HFF-Myc (cell line): ENCODE measurements around the gene RPIA.

Source experiments
- DNase-seq: peaks from one replicate; pipeline ENCODE4 v3.0.0-alpha.2; 2011; ENCODE audit warnings: low read depth; ENCODE audit errors: extremely low read depth
- H3K4me3 ChIP-seq: replicated peaks from 2 replicates; pipeline ENCODE4 v1.5.1; 2011; ENCODE audit warnings: low read depth, mild to moderate bottlenecking, control low read depth, low read length
- CTCF ChIP-seq: IDR thresholded peaks from 2 replicates; pipeline ENCODE4 v1.5.1; 2012; ENCODE audit warnings: mild to moderate bottlenecking, low read depth, low read length, control low read depth; ENCODE audit errors: missing control alignments

Gene RPIA

DNA sequence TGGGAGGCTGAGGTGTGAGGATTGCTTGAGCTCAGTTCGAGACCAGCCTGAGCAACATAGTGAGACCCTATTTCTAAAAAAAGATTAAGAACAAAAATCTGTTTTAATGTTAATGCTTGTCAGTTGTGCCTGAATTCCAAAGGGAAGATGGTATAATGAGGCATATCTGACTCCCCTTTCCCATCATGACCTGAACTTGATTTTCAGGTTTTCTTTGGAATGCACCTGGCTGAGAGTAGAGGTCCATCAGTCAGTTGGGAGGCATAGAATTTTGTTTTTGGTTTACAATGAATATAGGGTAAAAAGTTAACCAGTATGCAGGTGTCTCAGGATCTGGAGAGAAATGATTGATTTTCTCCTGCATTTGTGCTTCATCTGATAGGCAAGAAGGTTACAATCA, 20.4 kb downstream of the RPIA start:
- no peak for TF ChIP-seq CTCF
- no peak overlapping the region for H3K4me3 ChIP-seq
- no peak for DNase-seq

GRCh38 chr2:88713408-88713807, 21.9 kb downstream of the RPIA start:
- DNase-seq: no peak
- no peak for TF ChIP-seq CTCF
- H3K4me3 ChIP-seq: no peak overlapping the region

GRCh38 chr2:88714667-88715066, 23.2 kb downstream of the RPIA start:
- H3K4me3 ChIP-seq: no peak overlapping the region
- TF ChIP-seq CTCF: no peak
- no peak for DNase-seq

GRCh38 chr2:88720399-88720798, 28.9 kb downstream of the RPIA start:
- no peak for DNase-seq
- TF ChIP-seq CTCF: no peak
- H3K4me3 ChIP-seq: no peak overlapping the region

- no peak overlapping the region for H3K4me3 ChIP-seq
- DNase-seq: no peak
- TF ChIP-seq CTCF: no peak
These were observed 29.8 kb downstream of the RPIA start for GRCh38 chr2:88721268-88721667.

- H3K4me3 ChIP-seq: no peak overlapping the region
- no peak for DNase-seq
- no peak for TF ChIP-seq CTCF
These were observed 33.3 kb downstream of the RPIA start for GRCh38 chr2:88724643-88725332.
